Measurements from ENCODE around the gene ERBB2.

Gene ERBB2

DNA sequence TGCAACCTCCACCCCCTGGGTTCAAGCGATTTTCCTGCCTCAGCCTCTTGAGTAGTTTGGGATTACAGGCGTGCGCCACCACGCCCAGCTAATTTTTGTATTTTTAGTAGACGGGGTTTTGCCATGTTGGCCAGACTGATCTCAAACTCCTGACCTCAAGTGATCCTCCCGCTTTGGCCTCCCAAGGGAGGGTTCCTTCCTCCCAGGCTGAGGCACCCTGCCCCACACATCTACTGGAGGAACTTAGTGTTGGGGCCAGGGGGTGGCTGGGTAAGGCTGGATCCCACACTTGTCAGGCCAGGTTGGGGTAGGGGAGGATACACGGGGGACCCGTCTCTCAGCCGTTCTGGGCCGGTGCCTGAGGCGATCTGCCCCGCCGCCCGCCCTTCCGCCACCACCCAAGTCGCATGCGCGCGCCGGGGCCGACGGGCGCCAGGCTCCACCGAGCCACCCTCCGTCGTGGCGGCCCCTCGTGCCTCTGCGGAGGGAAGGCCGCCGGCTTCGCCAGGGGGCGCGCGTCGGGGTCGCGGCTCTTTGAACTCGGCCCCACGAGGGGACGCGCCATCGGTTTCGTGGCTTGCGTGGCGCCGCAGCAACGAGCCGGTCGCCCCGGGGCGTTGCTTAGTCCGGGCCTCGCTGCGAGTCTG lies 53.8 kb downstream of the ERBB2 start:
- TF ChIP-seq POLR2A (IDR thresholded peaks at IDR 0.05; ENCODE audit: extremely low read depth, insufficient read length) (no peak), CTCF (IDR thresholded peaks at IDR 0.05; ENCODE audit: low read depth, low read length) (no peak), MYC (IDR thresholded peaks at IDR 0.05; ENCODE audit: low read depth, low read length) (no peak)
- TF ChIP-seq, protein P1, sequence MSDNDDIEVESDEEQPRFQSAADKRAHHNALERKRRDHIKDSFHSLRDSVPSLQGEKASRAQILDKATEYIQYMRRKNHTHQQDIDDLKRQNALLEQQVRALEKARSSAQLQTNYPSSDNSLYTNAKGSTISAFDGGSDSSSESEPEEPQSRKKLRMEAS (IDR thresholded peaks at IDR 0.05; ENCODE audit: low read depth, low read length): no peak
- peak overlapping the region; percentile 43 for H3K4me3 ChIP-seq (ENCODE audit: low read depth, low read length)
- DNase-seq (ENCODE audit: low read depth): peak; percentile 93

DNA sequence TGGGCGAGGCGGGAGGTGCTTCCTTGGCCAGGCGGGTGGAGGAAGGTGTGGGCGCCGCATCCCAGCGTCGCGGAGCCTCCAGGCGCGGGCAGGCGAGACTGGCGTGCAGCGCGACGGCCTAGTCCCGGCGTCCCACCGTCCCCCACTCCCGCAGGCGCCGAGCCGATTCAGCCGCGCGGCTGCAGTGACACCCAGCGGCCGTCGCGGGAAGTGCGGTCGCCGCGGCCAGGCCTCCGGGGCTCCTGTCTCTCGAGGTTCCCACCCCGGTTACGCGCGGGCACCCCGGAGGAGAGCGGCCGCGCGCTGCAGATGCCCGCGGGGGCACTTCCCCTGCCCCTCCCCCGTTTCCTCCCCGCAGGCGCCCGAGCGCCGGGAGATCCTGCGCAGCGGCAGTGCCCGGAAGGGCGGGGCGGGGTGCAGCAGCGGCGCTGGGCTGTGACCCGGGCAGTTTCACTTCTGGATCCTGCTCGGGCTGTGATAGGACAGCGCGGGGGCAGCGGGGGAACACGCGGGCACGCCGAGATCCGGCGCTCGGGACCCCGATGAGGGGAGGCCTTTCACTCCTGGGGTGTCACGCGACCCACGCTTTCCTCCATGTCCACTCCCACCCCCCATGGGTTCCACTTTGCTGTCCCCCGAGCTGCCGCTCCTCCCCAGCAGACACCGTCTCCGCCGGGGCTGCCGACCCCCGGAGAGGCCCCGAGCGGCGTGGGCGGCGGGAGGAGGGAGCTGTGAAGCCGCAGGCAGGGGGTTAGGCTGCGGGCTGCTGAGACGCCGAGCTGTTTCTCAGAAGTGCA lies 54.5 kb downstream of the ERBB2 start:
- peak; percentile 98 for DNase-seq (ENCODE audit: low read depth)
- TF ChIP-seq, protein P1 (IDR thresholded peaks at IDR 0.05; ENCODE audit: low read depth, low read length): no peak; the same call in 1 of the 2 replicates
- peak; percentile 55 for TF ChIP-seq POLR2A (IDR thresholded peaks at IDR 0.05; ENCODE audit: extremely low read depth, insufficient read length)
- TF ChIP-seq CTCF (IDR thresholded peaks at IDR 0.05; ENCODE audit: low read depth, low read length): peak; percentile 45
- TF ChIP-seq MYC (IDR thresholded peaks at IDR 0.05; ENCODE audit: low read depth, low read length): no peak; the same call in none of the 2 replicates
- peak overlapping the region; percentile 53 for H3K4me3 ChIP-seq (ENCODE audit: low read depth, low read length)

GRCh38 chr17:39754958-39755553 lies 55.2 kb downstream of the ERBB2 start:
- H3K4me3 ChIP-seq (ENCODE audit: low read depth, low read length): peak overlapping the region; percentile 53
- TF ChIP-seq MYC (IDR thresholded peaks at IDR 0.05; ENCODE audit: low read depth, low read length) (no peak), POLR2A (IDR thresholded peaks at IDR 0.05; ENCODE audit: extremely low read depth, insufficient read length) (no peak), CTCF (IDR thresholded peaks at IDR 0.05; ENCODE audit: low read depth, low read length) (no peak)
- TF ChIP-seq, protein P1 (IDR thresholded peaks at IDR 0.05; ENCODE audit: low read depth, low read length): no peak
- DNase-seq (ENCODE audit: low read depth): peak; percentile 39

- TF ChIP-seq CTCF (IDR thresholded peaks at IDR 0.05; ENCODE audit: low read depth, low read length) (no peak), POLR2A (IDR thresholded peaks at IDR 0.05; ENCODE audit: extremely low read depth, insufficient read length) (no peak), MYC (IDR thresholded peaks at IDR 0.05; ENCODE audit: low read depth, low read length) (no peak)
- TF ChIP-seq, protein P1 (IDR thresholded peaks at IDR 0.05; ENCODE audit: low read depth, low read length): no peak
- DNase-seq (ENCODE audit: low read depth): peak; percentile 38
- no peak overlapping the region for H3K4me3 ChIP-seq (ENCODE audit: low read depth, low read length)
These were observed 55.9 kb downstream of the ERBB2 start for GRCh38 chr17:39755554-39756379.

- TF ChIP-seq CTCF (IDR thresholded peaks at IDR 0.05; ENCODE audit: low read depth, low read length) (no peak), POLR2A (IDR thresholded peaks at IDR 0.05; ENCODE audit: extremely low read depth, insufficient read length) (no peak), MYC (IDR thresholded peaks at IDR 0.05; ENCODE audit: low read depth, low read length) (no peak)
- TF ChIP-seq, protein P1 (IDR thresholded peaks at IDR 0.05; ENCODE audit: low read depth, low read length): no peak
- no peak for DNase-seq (ENCODE audit: low read depth)
- no peak overlapping the region for H3K4me3 ChIP-seq (ENCODE audit: low read depth, low read length)
These were observed 56.7 kb downstream of the ERBB2 start for GRCh38 chr17:39756380-39757079.
